ENCODE data around the gene LMO7. TPM values are rescaled to one million over a fixed set of nuclear protein-coding genes. Genes with fewer than 3 reads are reported as not detected.

LMO7 gene
- total RNA-seq, 1 donor from 2014 or later: 446 TPM

- Histone ChIP-seq H3K4me1 (no peaks in the 10 kb centered on the region), H3K27ac (replicated peaks) (no peak overlapping the region), H3K4me3 (no peak overlapping the region), H3K9me3 (replicated peaks) (no peaks in the 10 kb centered on the region), H3K36me3 (no peaks in the 10 kb centered on the region), H3K27me3 (ENCODE audit: low read depth) (no peaks in the 10 kb centered on the region)
- intact Hi-C loops (cut with micrococcal nuclease): no loop called here
- TF ChIP-seq, protein P1, sequence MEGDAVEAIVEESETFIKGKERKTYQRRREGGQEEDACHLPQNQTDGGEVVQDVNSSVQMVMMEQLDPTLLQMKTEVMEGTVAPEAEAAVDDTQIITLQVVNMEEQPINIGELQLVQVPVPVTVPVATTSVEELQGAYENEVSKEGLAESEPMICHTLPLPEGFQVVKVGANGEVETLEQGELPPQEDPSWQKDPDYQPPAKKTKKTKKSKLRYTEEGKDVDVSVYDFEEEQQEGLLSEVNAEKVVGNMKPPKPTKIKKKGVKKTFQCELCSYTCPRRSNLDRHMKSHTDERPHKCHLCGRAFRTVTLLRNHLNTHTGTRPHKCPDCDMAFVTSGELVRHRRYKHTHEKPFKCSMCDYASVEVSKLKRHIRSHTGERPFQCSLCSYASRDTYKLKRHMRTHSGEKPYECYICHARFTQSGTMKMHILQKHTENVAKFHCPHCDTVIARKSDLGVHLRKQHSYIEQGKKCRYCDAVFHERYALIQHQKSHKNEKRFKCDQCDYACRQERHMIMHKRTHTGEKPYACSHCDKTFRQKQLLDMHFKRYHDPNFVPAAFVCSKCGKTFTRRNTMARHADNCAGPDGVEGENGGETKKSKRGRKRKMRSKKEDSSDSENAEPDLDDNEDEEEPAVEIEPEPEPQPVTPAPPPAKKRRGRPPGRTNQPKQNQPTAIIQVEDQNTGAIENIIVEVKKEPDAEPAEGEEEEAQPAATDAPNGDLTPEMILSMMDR (IDR thresholded peaks at IDR 0.05; ENCODE audit: borderline replicate concordance): no peak
- no peak for DNase-seq
These were observed 9.0 kb downstream of the LMO7 start for GRCh38 chr13:75645141-75645540.

DNA sequence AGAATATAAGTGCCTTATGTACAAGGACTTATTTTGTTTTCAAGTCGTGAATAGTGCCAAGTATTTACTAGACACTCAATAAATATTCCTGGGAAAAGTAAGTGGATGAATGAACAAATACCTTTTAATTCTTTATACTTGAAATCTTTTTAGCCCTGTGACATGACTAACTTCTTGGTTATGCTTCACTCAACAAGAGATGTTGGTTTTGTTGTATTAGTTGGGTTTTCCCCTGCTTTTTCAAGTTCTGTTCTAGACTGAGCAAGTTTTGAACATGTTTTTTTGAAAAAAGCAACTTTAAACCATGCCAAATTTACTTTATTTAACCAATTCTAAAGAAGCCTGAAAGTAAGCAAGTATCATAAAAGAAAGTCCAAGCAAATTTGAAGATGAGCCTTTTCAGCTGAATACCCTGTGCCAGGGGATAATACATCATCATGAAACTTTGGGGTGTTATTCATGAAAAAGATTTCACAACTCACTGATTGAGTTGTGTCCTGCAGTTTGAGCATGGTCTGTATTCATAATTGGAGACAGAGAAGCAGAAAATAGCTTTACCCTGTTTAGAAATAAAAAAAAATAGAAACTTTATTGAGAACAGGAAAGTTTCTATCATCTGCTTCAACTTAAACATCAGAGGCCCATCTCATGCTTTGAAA is 11.1 kb downstream of the LMO7 start:
- H3K36me3 ChIP-seq: no peaks in the 10 kb centered on the region
- TF ChIP-seq, protein P1 (IDR thresholded peaks at IDR 0.05; ENCODE audit: borderline replicate concordance): no peak
- H3K27me3 ChIP-seq (ENCODE audit: low read depth): no peaks in the 10 kb centered on the region
- H3K9me3 ChIP-seq (replicated peaks): no peaks in the 10 kb centered on the region
- H3K4me3 ChIP-seq: no peak overlapping the region
- H3K27ac ChIP-seq (replicated peaks): no peak overlapping the region
- H3K4me1 ChIP-seq: no peaks in the 10 kb centered on the region
- intact Hi-C loops (cut with micrococcal nuclease): no loop called here
- DNase-seq: no peak

- intact Hi-C loops (cut with micrococcal nuclease): no loop called here
- Histone ChIP-seq H3K27ac (replicated peaks) (no peak overlapping the region), H3K9me3 (replicated peaks) (no peaks in the 10 kb centered on the region), H3K36me3 (no peaks in the 10 kb centered on the region), H3K4me3 (no peak overlapping the region), H3K4me1 (no peaks in the 10 kb centered on the region), H3K27me3 (ENCODE audit: low read depth) (no peaks in the 10 kb centered on the region)
- DNase-seq: no peak
- TF ChIP-seq, protein P1 (IDR thresholded peaks at IDR 0.05; ENCODE audit: borderline replicate concordance): no peak
These were observed 12.3 kb downstream of the LMO7 start for GRCh38 chr13:75648446-75648845.

DNA sequence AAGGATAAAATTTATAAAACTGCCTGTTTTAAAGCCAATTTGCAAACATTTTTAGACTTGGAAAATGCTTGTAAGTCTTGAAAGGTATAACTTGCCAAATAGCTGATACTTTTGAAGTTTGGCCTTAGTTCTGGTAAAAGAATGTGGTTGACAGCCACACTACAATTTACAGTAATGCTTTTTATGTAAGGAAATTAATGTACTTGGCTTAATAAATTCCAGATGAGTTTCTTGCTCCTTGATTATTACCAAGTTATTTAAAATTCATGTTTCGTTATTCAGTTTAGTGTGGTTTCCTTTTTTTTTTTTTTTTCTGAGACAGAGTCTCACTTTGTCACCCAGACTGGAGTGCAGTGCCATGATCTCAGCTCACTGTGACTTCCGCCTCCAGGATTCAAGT is 14.9 kb downstream of the LMO7 start:
- intact Hi-C loops (cut with micrococcal nuclease): no loop called here

DNA sequence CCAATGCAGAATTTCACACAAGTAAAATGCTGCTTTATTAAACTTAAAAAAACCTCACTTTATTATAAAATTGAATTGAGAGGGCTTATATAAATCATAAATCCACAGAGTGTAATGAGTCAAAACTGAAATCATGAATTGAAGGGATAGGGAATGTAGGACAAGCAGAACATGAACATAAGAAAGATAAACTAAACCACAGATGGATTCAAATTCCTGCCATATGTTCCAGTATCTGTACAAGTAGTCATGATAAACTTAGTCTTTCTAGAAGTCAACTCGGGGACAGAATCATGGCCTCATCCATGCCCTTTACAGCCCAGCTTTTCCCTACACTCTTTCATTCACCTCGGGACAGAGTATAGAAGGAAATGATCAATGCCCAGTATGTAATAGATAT is 16.6 kb downstream of the LMO7 start:
- DNase-seq: no peak
- Histone ChIP-seq H3K4me1 (no peaks in the 10 kb centered on the region), H3K27me3 (ENCODE audit: low read depth) (no peaks in the 10 kb centered on the region), H3K36me3 (no peaks in the 10 kb centered on the region), H3K9me3 (replicated peaks) (no peaks in the 10 kb centered on the region), H3K4me3 (no peak overlapping the region), H3K27ac (replicated peaks) (no peak overlapping the region)
- TF ChIP-seq, protein P1 (IDR thresholded peaks at IDR 0.05; ENCODE audit: borderline replicate concordance): no peak
- intact Hi-C loops (cut with micrococcal nuclease): no loop called here

More for the DNA sequence above, 14.9 kb downstream of the LMO7 start:
- Histone ChIP-seq H3K27ac (replicated peaks) (no peak overlapping the region), H3K27me3 (ENCODE audit: low read depth) (no peaks in the 10 kb centered on the region), H3K4me3 (no peak overlapping the region), H3K4me1 (no peaks in the 10 kb centered on the region), H3K9me3 (replicated peaks) (no peaks in the 10 kb centered on the region), H3K36me3 (no peaks in the 10 kb centered on the region)
- DNase-seq: no peak
- TF ChIP-seq, protein P1 (IDR thresholded peaks at IDR 0.05; ENCODE audit: borderline replicate concordance): no peak

Data from left ventricle myocardium inferior (tissue), 1 donor.